GM12878 (cell line): ENCODE results near the gene MYO16. TPM values are rescaled to one million over a fixed set of nuclear protein-coding genes. Genes with fewer than 3 reads are reported as not detected.
A peak's percentile ranks its signal among the peaks of the same experiment; 100 is the strongest.

ENCODE experiments used
- ATF7 ChIP-seq: fragments of 450-650 bp; IDR thresholded peaks from 2 replicates; pipeline ENCODE4 v1.6.1; 2016; ENCODE audit warnings: low read depth, mild to moderate bottlenecking
- BCL11A ChIP-seq: IDR thresholded peaks from 2 replicates; pipeline ENCODE4 v1.6.1; 2011; ENCODE audit warnings: low read depth, low read length
- EGR1 ChIP-seq, 2 experiments: IDR thresholded peaks; 1 replicate in 1 of 2; 2 replicates in 1 of 2; pipeline ENCODE4 v1.6.1; 2011 to 2012; ENCODE audit warnings: low read depth in 2 of 2, low read length in 2 of 2, borderline replicate concordance in 1 of 2, mild to moderate bottlenecking in 1 of 2, moderate library complexity in 1 of 2
- ELK1 ChIP-seq: IDR thresholded peaks from 2 replicates; pipeline ENCODE4 v1.6.1; 2012; ENCODE audit warnings: low read depth, low read length, improper control_type of control experiment
- IRF3 ChIP-seq: fragments of 450-650 bp; IDR thresholded peaks from 2 replicates; pipeline ENCODE4 v1.6.1; 2014; ENCODE audit warnings: mild to moderate bottlenecking
- MYC ChIP-seq: IDR thresholded peaks from 2 replicates; pipeline ENCODE4 v1.6.1; 2011; ENCODE audit warnings: mild to moderate bottlenecking, low read length, moderate library complexity, inconsistent platforms; ENCODE audit not compliant: insufficient read depth, insufficient replicate concordance, insufficient read length, severe bottlenecking
- NFYB ChIP-seq: IDR thresholded peaks from 2 replicates; pipeline ENCODE4 v1.6.1; 2011; ENCODE audit warnings: low read depth, mild to moderate bottlenecking, low read length, improper control_type of control experiment, moderate library complexity; ENCODE audit not compliant: insufficient read depth
- PAX5 ChIP-seq: IDR thresholded peaks from 2 replicates; pipeline ENCODE4 v1.6.1; 2011; ENCODE audit warnings: low read depth, low read length, borderline replicate concordance
- RAD51 ChIP-seq: fragments of 450-650 bp; IDR thresholded peaks from 2 replicates; pipeline ENCODE4 v1.6.1; 2016; ENCODE audit warnings: moderate library complexity, mild to moderate bottlenecking, inconsistent platforms
- SIN3A ChIP-seq: IDR thresholded peaks from 2 replicates; pipeline ENCODE4 v1.6.1; 2012; ENCODE audit warnings: low read depth, low read length, improper control_type of control experiment
- SMAD1 ChIP-seq: fragments of 450-650 bp; IDR thresholded peaks from 2 replicates; pipeline ENCODE4 v1.6.1; 2018; ENCODE audit warnings: mild to moderate bottlenecking, low read depth; ENCODE audit not compliant: partially characterized antibody
- SRF ChIP-seq, 2 experiments: IDR thresholded peaks; 2 replicates each; pipeline ENCODE4 v1.6.1; 2011; ENCODE audit warnings: low read depth in 2 of 2, low read length in 2 of 2, mild to moderate bottlenecking in 1 of 2, moderate library complexity in 1 of 2
- STAT3 ChIP-seq: IDR thresholded peaks from 2 replicates; pipeline ENCODE4 v1.6.1; 2011; ENCODE audit warnings: low read depth, low read length, improper control_type of control experiment
- TCF3 ChIP-seq: IDR thresholded peaks from 2 replicates; pipeline ENCODE4 v1.6.1; 2012; ENCODE audit warnings: low read depth, mild to moderate bottlenecking, low read length, borderline replicate concordance; ENCODE audit not compliant: insufficient read depth
- ZNF217 ChIP-seq: fragments of 450-650 bp; IDR thresholded peaks from 2 replicates; pipeline ENCODE4 v1.6.1; 2017; ENCODE audit warnings: antibody characterized with exemption, mild to moderate bottlenecking
- ZNF384 ChIP-seq: IDR thresholded peaks from 2 replicates; pipeline ENCODE4 v1.6.1; 2012; ENCODE audit warnings: low read depth, mild to moderate bottlenecking, low read length, improper control_type of control experiment, borderline replicate concordance
- polyA plus RNA-seq, 11 experiments: library from polyadenylated mRNA; depleted of rRNA in 4 of 11; unstranded in 6 of 11; stranded (reverse) in 5 of 11; fragments of >200 nt; fragmentation: Nextera tagmentation in 4 of 11; fragmentation: Illumina TruSeq in 1 of 11; extraction: Ambion mirVana in 4 of 11; extraction: Trizol in 1 of 11; gene quantifications; 1 replicate in 1 of 11; 2 replicates in 10 of 11; pipeline versions ENCODE4 v1.2.1 to v1.2.3, GENCODE V29; 2011 to 2016; ENCODE audit warnings: inconsistent platforms in 2 of 11, missing spikeins in 2 of 11, low read depth in 1 of 11
- total RNA-seq, 4 experiments: library from RNA; depleted of rRNA in 3 of 4; stranded (reverse); fragments of >200 nt in 3 of 4; fragmentation: Illumina TruSeq in 1 of 4; extraction: Trizol in 1 of 4; gene quantifications; 2 replicates each; pipeline versions ENCODE4 v1.2.1 to v1.2.3, GENCODE V29; 2013 to 2021
- TF ChIP-seq, protein P1 (sequence below): fragments of 450-650 bp; IDR thresholded peaks from 2 replicates; pipeline ENCODE4 v1.6.1; 2017; ENCODE audit warnings: mild to moderate bottlenecking, moderate library complexity
- TF ChIP-seq, protein P2 (sequence below): fragments of 450-650 bp; IDR thresholded peaks from 2 replicates; pipeline ENCODE4 v1.6.1; 2016; ENCODE audit warnings: mild to moderate bottlenecking, moderate library complexity, borderline replicate concordance

The MYO16 gene
- total and polyA plus RNA-seq, 10 of the 15 experiments (the other 5 are each of a cell fraction or from before 2014, with no cell fraction given), result under 0.01 to 1.7 (median 0.05) TPM; not detected in 4

- TF ChIP-seq, protein P1, sequence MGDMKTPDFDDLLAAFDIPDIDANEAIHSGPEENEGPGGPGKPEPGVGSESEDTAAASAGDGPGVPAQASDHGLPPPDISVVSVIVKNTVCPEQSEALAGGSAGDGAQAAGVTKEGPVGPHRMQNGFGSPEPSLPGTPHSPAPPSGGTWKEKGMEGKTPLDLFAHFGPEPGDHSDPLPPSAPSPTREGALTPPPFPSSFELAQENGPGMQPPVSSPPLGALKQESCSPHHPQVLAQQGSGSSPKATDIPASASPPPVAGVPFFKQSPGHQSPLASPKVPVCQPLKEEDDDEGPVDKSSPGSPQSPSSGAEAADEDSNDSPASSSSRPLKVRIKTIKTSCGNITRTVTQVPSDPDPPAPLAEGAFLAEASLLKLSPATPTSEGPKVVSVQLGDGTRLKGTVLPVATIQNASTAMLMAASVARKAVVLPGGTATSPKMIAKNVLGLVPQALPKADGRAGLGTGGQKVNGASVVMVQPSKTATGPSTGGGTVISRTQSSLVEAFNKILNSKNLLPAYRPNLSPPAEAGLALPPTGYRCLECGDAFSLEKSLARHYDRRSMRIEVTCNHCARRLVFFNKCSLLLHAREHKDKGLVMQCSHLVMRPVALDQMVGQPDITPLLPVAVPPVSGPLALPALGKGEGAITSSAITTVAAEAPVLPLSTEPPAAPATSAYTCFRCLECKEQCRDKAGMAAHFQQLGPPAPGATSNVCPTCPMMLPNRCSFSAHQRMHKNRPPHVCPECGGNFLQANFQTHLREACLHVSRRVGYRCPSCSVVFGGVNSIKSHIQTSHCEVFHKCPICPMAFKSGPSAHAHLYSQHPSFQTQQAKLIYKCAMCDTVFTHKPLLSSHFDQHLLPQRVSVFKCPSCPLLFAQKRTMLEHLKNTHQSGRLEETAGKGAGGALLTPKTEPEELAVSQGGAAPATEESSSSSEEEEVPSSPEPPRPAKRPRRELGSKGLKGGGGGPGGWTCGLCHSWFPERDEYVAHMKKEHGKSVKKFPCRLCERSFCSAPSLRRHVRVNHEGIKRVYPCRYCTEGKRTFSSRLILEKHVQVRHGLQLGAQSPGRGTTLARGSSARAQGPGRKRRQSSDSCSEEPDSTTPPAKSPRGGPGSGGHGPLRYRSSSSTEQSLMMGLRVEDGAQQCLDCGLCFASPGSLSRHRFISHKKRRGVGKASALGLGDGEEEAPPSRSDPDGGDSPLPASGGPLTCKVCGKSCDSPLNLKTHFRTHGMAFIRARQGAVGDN, result peak; percentile 32; the same call in 1 of the 2 replicates
- TF ChIP-seq PAX5, result peak; percentile 99
- TF ChIP-seq STAT3, result peak; percentile 88
- no peak for TF ChIP-seq ELK1
- no peak for TF ChIP-seq EGR1 (IDR thresholded peaks at IDR 0.05; ENCODE audit: borderline replicate concordance in 1 of 2, low read depth in 2 of 2, low read length in 2 of 2)
- peak; percentile 88 for TF ChIP-seq RAD51
- TF ChIP-seq ATF7, result peak; percentile 97
- TF ChIP-seq NFYB, result no peak
- peak; percentile 100 for TF ChIP-seq BCL11A
- TF ChIP-seq ZNF384, result peak; percentile 92
- TF ChIP-seq MYC, result no peak
- TF ChIP-seq IRF3, result no peak
- peak; percentile 75 for TF ChIP-seq SMAD1
- TF ChIP-seq SIN3A, result no peak
- TF ChIP-seq, protein P2, sequence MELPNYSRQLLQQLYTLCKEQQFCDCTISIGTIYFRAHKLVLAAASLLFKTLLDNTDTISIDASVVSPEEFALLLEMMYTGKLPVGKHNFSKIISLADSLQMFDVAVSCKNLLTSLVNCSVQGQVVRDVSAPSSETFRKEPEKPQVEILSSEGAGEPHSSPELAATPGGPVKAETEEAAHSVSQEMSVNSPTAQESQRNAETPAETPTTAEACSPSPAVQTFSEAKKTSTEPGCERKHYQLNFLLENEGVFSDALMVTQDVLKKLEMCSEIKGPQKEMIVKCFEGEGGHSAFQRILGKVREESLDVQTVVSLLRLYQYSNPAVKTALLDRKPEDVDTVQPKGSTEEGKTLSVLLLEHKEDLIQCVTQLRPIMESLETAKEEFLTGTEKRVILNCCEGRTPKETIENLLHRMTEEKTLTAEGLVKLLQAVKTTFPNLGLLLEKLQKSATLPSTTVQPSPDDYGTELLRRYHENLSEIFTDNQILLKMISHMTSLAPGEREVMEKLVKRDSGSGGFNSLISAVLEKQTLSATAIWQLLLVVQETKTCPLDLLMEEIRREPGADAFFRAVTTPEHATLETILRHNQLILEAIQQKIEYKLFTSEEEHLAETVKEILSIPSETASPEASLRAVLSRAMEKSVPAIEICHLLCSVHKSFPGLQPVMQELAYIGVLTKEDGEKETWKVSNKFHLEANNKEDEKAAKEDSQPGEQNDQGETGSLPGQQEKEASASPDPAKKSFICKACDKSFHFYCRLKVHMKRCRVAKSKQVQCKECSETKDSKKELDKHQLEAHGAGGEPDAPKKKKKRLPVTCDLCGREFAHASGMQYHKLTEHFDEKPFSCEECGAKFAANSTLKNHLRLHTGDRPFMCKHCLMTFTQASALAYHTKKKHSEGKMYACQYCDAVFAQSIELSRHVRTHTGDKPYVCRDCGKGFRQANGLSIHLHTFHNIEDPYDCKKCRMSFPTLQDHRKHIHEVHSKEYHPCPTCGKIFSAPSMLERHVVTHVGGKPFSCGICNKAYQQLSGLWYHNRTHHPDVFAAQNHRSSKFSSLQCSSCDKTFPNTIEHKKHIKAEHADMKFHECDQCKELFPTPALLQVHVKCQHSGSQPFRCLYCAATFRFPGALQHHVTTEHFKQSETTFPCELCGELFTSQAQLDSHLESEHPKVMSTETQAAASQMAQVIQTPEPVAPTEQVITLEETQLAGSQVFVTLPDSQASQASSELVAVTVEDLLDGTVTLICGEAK, result no peak
- TF ChIP-seq TCF3, result peak; percentile 100
- TF ChIP-seq SRF (IDR thresholded peaks at IDR 0.05; ENCODE audit: low read depth in 2 of 2, low read length in 2 of 2), result peak in 1 of 2 experiments; percentile 84; a peak in 2 of 4 replicates
- TF ChIP-seq ZNF217, result peak; percentile 79
Measured at GRCh38 chr13:109162248-109163036, 533.0 kb downstream of the MYO16 start (continued).
